Mucosa of descending colon (tissue), 3 donors: ENCODE results near the gene SERPING1. TPM values are rescaled to one million over a fixed set of nuclear protein-coding genes. Genes with fewer than 3 reads are reported as not detected.

Experiments
- ATAC-seq: fragments of 200-7000 bp; cut with Tn5 transposase; one replicate; pipeline ENCODE4 v1.9.1; 2020; ENCODE audit warnings: mild to moderate bottlenecking, moderate library complexity
- DNase-seq, 3 donors: peaks; one replicate each; pipeline ENCODE4 v3.0.0-alpha.2; 2020
- H3K36me3 ChIP-seq: fragments of 200-600 bp; one replicate; pipeline ENCODE4 v1.8.0; 2021; ENCODE audit warnings: low read depth, mild to moderate bottlenecking
- H3K4me1 ChIP-seq: fragments of 200-600 bp; one replicate; pipeline ENCODE4 v1.8.0; 2021; ENCODE audit warnings: low read depth, mild to moderate bottlenecking
- H3K4me3 ChIP-seq: fragments of 200-600 bp; one replicate; pipeline ENCODE4 v1.8.0; 2021; ENCODE audit warnings: mild to moderate bottlenecking
- H3K9me3 ChIP-seq: fragments of 200-600 bp; one replicate; pipeline ENCODE4 v1.8.0; 2021; ENCODE audit warnings: mild to moderate bottlenecking
- CTCF ChIP-seq: fragments of 200-600 bp; IDR thresholded peaks from one replicate; pipeline ENCODE4 v1.8.0; 2022; ENCODE audit warnings: antibody characterized with exemption, mild to moderate bottlenecking
- intact Hi-C, 2 donors: fragments of 100-400 bp; cut with DNase I in 1 of 2; cut with micrococcal nuclease in 1 of 2; formaldehyde crosslinking; loops; one replicate each; pipeline versions ENCODE4 v1.11.0 to v1.11.1; 2022; cut with DNase I, micrococcal nuclease
- total RNA-seq, 3 donors: library from RNA; stranded (reverse); fragmentation: NEBNext Ultra II Directional in 2 of 3; extraction: Animal tissue kit (Norgen Biotek cat#: 25700) in 2 of 3; gene quantifications; one replicate each; pipeline versions ENCODE4 v1.2.1 to v1.2.4, GENCODE V29; 2021 to 2023
- donor health status: DM: no; HTN: no; CAD: no; lungs with moderate emphysema.
- donor health status: DM: no; HTN: no; CAD: no.
- donor health status: DM: no; HTN: yes; CAD: no.

SERPING1 gene
- total RNA-seq, 3 donors from 2014 or later: 31.0 to 224 (median 112) TPM

GRCh38 chr11:57619331-57619730 is 21.8 kb downstream of the SERPING1 start:
- Histone ChIP-seq H3K36me3 (no peaks in the 10 kb centered on the region), H3K4me3 (no peak overlapping the region), H3K4me1 (no peaks in the 10 kb centered on the region), H3K9me3 (peaks cover 9% of the 10 kb centered on the region)
- intact Hi-C loops: no loop called here
- DNase-seq (no peak), ATAC-seq (no peak)
- TF ChIP-seq CTCF: no peak

- Histone ChIP-seq H3K36me3 (no peaks in the 10 kb centered on the region), H3K4me1 (no peaks in the 10 kb centered on the region), H3K9me3 (peaks cover 9% of the 10 kb centered on the region), H3K4me3 (no peak overlapping the region)
- ATAC-seq (no peak), DNase-seq (no peak)
- intact Hi-C loops: no loop called here
- TF ChIP-seq CTCF: no peak
Measured at GRCh38 chr11:57620467-57620866, 23.0 kb downstream of the SERPING1 start.

GRCh38 chr11:57622263-57622662 is 24.8 kb downstream of the SERPING1 start:
- TF ChIP-seq CTCF: no peak
- intact Hi-C loops: no loop called here
- DNase-seq (no peak), ATAC-seq (no peak)
- Histone ChIP-seq H3K4me1 (no peaks in the 10 kb centered on the region), H3K4me3 (no peak overlapping the region), H3K9me3 (peaks cover 9% of the 10 kb centered on the region), H3K36me3 (no peaks in the 10 kb centered on the region)

GRCh38 chr11:57624864-57625263 is 27.4 kb downstream of the SERPING1 start:
- DNase-seq (no peak), ATAC-seq (no peak)
- no peak for TF ChIP-seq CTCF
- Histone ChIP-seq H3K9me3 (peaks cover 1% of the 10 kb centered on the region), H3K36me3 (no peaks in the 10 kb centered on the region), H3K4me1 (no peaks in the 10 kb centered on the region), H3K4me3 (no peak overlapping the region)
- intact Hi-C loops: no loop called here

GRCh38 chr11:57626895-57627294 is 29.4 kb downstream of the SERPING1 start:
- Histone ChIP-seq H3K9me3 (no peaks in the 10 kb centered on the region), H3K4me1 (no peaks in the 10 kb centered on the region), H3K4me3 (no peak overlapping the region), H3K36me3 (no peaks in the 10 kb centered on the region)
- no peak for DNase-seq
- intact Hi-C loops: no loop called here
- ATAC-seq: no peak
- no peak for TF ChIP-seq CTCF

GRCh38 chr11:57630171-57630570 is 32.7 kb downstream of the SERPING1 start:
- no peak for TF ChIP-seq CTCF
- H3K36me3 ChIP-seq: no peaks in the 10 kb centered on the region
- intact Hi-C loops: no loop called here
- no peaks in the 10 kb centered on the region for H3K4me1 ChIP-seq
- DNase-seq (no peak), ATAC-seq (no peak)
- H3K9me3 ChIP-seq: no peaks in the 10 kb centered on the region
- H3K4me3 ChIP-seq: no peak overlapping the region
